ENCODE results near the gene SESTD1. TPM values are rescaled to one million over a fixed set of nuclear protein-coding genes. Genes with fewer than 3 reads are reported as not detected.

The SESTD1 gene
- total and polyA plus RNA-seq, 2 of the 4 experiments (the other 2 are of a cell fraction): 8.4 to 12.7 TPM

GRCh38 chr2:179123272-179123662, 141.4 kb downstream of the SESTD1 start:
- no peak overlapping the region for H4K8ac ChIP-seq (ENCODE audit: low read depth in 2 of 2, low read length in 2 of 2)
- no peak overlapping the region for H3K4me3 ChIP-seq (ENCODE audit: insufficient read depth, low read depth, low read length)
- no peak overlapping the region for H2BK15ac ChIP-seq (ENCODE audit: low read depth, low read length)
- H3K79me1 ChIP-seq (ENCODE audit: low read depth in 1 of 2, low read length in 2 of 2): no peaks in the 10 kb centered on the region; a peak in 1 of 4 replicates
- H3K4ac ChIP-seq (ENCODE audit: low read depth, low read length): no peak overlapping the region
- H2AK5ac ChIP-seq (ENCODE audit: low read depth, low read length): no peak overlapping the region
- H3K9me1 ChIP-seq (ENCODE audit: insufficient read depth, low read length): no peaks in the 10 kb centered on the region
- TF ChIP-seq MAZ (IDR thresholded peaks at IDR 0.05; ENCODE audit: borderline replicate concordance, low read depth, low read length) (no peak), RAD21 (IDR thresholded peaks at IDR 0.05; ENCODE audit: low read length) (no peak), CHD1 (IDR thresholded peaks at IDR 0.05; ENCODE audit: low read depth, low read length) (no peak), MAFK (IDR thresholded peaks at IDR 0.05; ENCODE audit: low read depth, low read length) (no peak), SMC3 (IDR thresholded peaks at IDR 0.05; ENCODE audit: low read depth, low read length) (no peak), CTCF (conservative IDR thresholded peaks at IDR 0.05; ENCODE audit: low read depth, low read length) (no peak), RFX5 (IDR thresholded peaks at IDR 0.05; ENCODE audit: low read depth, low read length) (no peak), FOS (IDR thresholded peaks at IDR 0.05; ENCODE audit: low read depth, low read length) (no peak), NFE2L2 (IDR thresholded peaks at IDR 0.05; ENCODE audit: low read depth, low read length) (no peak), BHLHE40 (IDR thresholded peaks at IDR 0.05; ENCODE audit: low read depth, low read length) (no peak), ELK1 (IDR thresholded peaks at IDR 0.05; ENCODE audit: borderline replicate concordance, low read depth, low read length) (no peak)
- no peak overlapping the region for H3K27ac ChIP-seq (ENCODE audit: insufficient read depth, low read length)
- H2AK9ac ChIP-seq (replicated peaks; ENCODE audit: low read depth, low read length, poor library complexity): no peak overlapping the region
- H2BK120ac ChIP-seq (ENCODE audit: low read depth, low read length): no peak overlapping the region
- H3K9me3 ChIP-seq (ENCODE audit: control insufficient read depth, insufficient read depth, low read length): no peaks in the 10 kb centered on the region
- H4K20me1 ChIP-seq (ENCODE audit: insufficient read depth, low read length): no peaks in the 10 kb centered on the region
- no peak overlapping the region for H2BK5ac ChIP-seq (ENCODE audit: low read depth, low read length, poor library complexity, severe bottlenecking)
- intact Hi-C loops (cut with micrococcal nuclease): no loop called here
- no peak overlapping the region for H4K91ac ChIP-seq (ENCODE audit: insufficient read depth, low read depth, low read length)
- no peak overlapping the region for H3K18ac ChIP-seq (ENCODE audit: low read depth, low read length)
- no peak overlapping the region for H3K9ac ChIP-seq (ENCODE audit: low read depth, low read length)
- H3K4me2 ChIP-seq (ENCODE audit: low read depth, low read length): no peak overlapping the region
- no peak for ATAC-seq (ENCODE audit: low read depth)
- POLR2A ChIA-PET (ENCODE audit: unreplicated experiment): no interaction called here
- no peak overlapping the region for H3K23ac ChIP-seq (ENCODE audit: low read depth, low read length)
- H3K27me3 ChIP-seq (ENCODE audit: control insufficient read depth, insufficient read depth, low read length): no peaks in the 10 kb centered on the region
- H4K5ac ChIP-seq (ENCODE audit: low read depth, low read length): no peak overlapping the region
- H3K56ac ChIP-seq (ENCODE audit: extremely low read depth, insufficient read depth, low read length): no peak overlapping the region
- peaks cover 4% of the 10 kb centered on the region; the same call in 1 of the 2 replicates for H3K36me3 ChIP-seq (ENCODE audit: control insufficient read depth, insufficient read depth, low read length)
- no TSS peak for BruUV-seq (replicated peaks)
- whole genome bisulfite sequencing, 2 experiments (ENCODE audit: extremely low coverage in 2 of 2, insufficient read length in 1 of 2): no CpG with 5 or more reads among the region's 1 CpG
- dilution Hi-C loops (cut with HindIII; ENCODE audit: low sequenced_read_pairs, unreplicated experiment): no loop called here
- no peaks in the 10 kb centered on the region for H3K4me1 ChIP-seq (ENCODE audit: control insufficient read depth, insufficient read depth, low read length)
- in situ Hi-C loops (cut with MboI; ENCODE audit: low sequenced_read_pairs): no loop called here
- H2BK20ac ChIP-seq (ENCODE audit: low read depth, low read length): no peak overlapping the region
- no peak overlapping the region for H3K14ac ChIP-seq (replicated peaks; ENCODE audit: low read depth, low read length)
- DNase-seq: no peak
- H2AFZ ChIP-seq (replicated peaks; ENCODE audit: low read length, poor library complexity): no peak overlapping the region
- CTCF ChIA-PET: no interaction called here
